ENCODE data around the gene ATP8A2. TPM values are rescaled to one million over a fixed set of nuclear protein-coding genes. Genes with fewer than 3 reads are reported as not detected.

ATP8A2 gene
- total RNA-seq, 4 donors from 2014 or later = not detected

- ATAC-seq = no peak
These were observed 382.2 kb downstream of the ATP8A2 start for GRCh38 chr13:25753976-25754375.

GRCh38 chr13:25756251-25756650, 384.5 kb downstream of the ATP8A2 start:
- in situ Hi-C loops (cut with MboI; ENCODE audit: low sequenced_read_pairs in 4 of 4) = no loop called here
- TF ChIP-seq POLR2A (IDR thresholded peaks at IDR 0.05) (no peak), CTCF (IDR thresholded peaks at IDR 0.05 in 4 of 5, conservative IDR thresholded peaks at IDR 0.05 in 1 of 5) (no peak)
- no peak for ATAC-seq

More at GRCh38 chr13:25753976-25754375, 382.2 kb downstream of the ATP8A2 start:
- Histone ChIP-seq H3K4me3 (no peak overlapping the region), H3K27ac (no peak overlapping the region), H3K36me3 (no peaks in the 10 kb centered on the region), H3K9me3 (no peaks in the 10 kb centered on the region), H3K27me3 (no peaks in the 10 kb centered on the region), H3K4me1 (no peaks in the 10 kb centered on the region)
- intact Hi-C loops (cut with DNase I; ENCODE audit: low total_unique reads) = no loop called here
- DNase-seq = no peak
- TF ChIP-seq CTCF (IDR thresholded peaks at IDR 0.05 in 4 of 5, conservative IDR thresholded peaks at IDR 0.05 in 1 of 5) (no peak), POLR2A (IDR thresholded peaks at IDR 0.05) (no peak)
- in situ Hi-C loops (cut with MboI; ENCODE audit: low sequenced_read_pairs in 4 of 4) = no loop called here

GRCh38 chr13:25756912-25757311, 385.1 kb downstream of the ATP8A2 start:
- intact Hi-C loops (cut with DNase I; ENCODE audit: low total_unique reads) (no loop called here), in situ Hi-C loops (cut with MboI; ENCODE audit: low sequenced_read_pairs in 4 of 4) (no loop called here)
- H3K27me3 ChIP-seq = no peaks in the 10 kb centered on the region

More at GRCh38 chr13:25756251-25756650, 384.5 kb downstream of the ATP8A2 start:
- intact Hi-C loops (cut with DNase I; ENCODE audit: low total_unique reads) = no loop called here
- Histone ChIP-seq H3K4me3 (no peak overlapping the region), H3K36me3 (no peaks in the 10 kb centered on the region), H3K4me1 (no peaks in the 10 kb centered on the region), H3K9me3 (no peaks in the 10 kb centered on the region), H3K27me3 (no peaks in the 10 kb centered on the region), H3K27ac (no peak overlapping the region)
- no peak for DNase-seq

GRCh38 chr13:25761041-25761440, 389.3 kb downstream of the ATP8A2 start:
- in situ Hi-C loops (cut with MboI; ENCODE audit: low sequenced_read_pairs in 4 of 4) (no loop called here), intact Hi-C loops (cut with DNase I; ENCODE audit: low total_unique reads) (no loop called here)
- TF ChIP-seq POLR2A (IDR thresholded peaks at IDR 0.05) = no peak
- TF ChIP-seq CTCF (IDR thresholded peaks at IDR 0.05 in 4 of 5, conservative IDR thresholded peaks at IDR 0.05 in 1 of 5) = no peak
- Histone ChIP-seq H3K27me3 (no peaks in the 10 kb centered on the region), H3K4me3 (no peak overlapping the region), H3K36me3 (no peaks in the 10 kb centered on the region), H3K9me3 (no peaks in the 10 kb centered on the region), H3K27ac (no peak overlapping the region), H3K4me1 (no peaks in the 10 kb centered on the region)
- DNase-seq (no peak), ATAC-seq (no peak)

More at GRCh38 chr13:25756912-25757311, 385.1 kb downstream of the ATP8A2 start:
- no peaks in the 10 kb centered on the region for H3K9me3 ChIP-seq
- no peak overlapping the region for H3K4me3 ChIP-seq
- no peak for TF ChIP-seq CTCF (IDR thresholded peaks at IDR 0.05 in 4 of 5, conservative IDR thresholded peaks at IDR 0.05 in 1 of 5)
- TF ChIP-seq POLR2A (IDR thresholded peaks at IDR 0.05) = no peak
- H3K4me1 ChIP-seq = no peaks in the 10 kb centered on the region
- H3K36me3 ChIP-seq = no peaks in the 10 kb centered on the region
- DNase-seq (no peak), ATAC-seq (no peak)
- no peak overlapping the region for H3K27ac ChIP-seq

- ATAC-seq = no peak
- intact Hi-C loops (cut with DNase I; ENCODE audit: low total_unique reads) = no loop called here
- Histone ChIP-seq H3K4me1 (no peaks in the 10 kb centered on the region), H3K27ac (no peak overlapping the region), H3K36me3 (no peaks in the 10 kb centered on the region), H3K9me3 (no peaks in the 10 kb centered on the region), H3K4me3 (no peak overlapping the region), H3K27me3 (no peaks in the 10 kb centered on the region)
- in situ Hi-C loops (cut with MboI; ENCODE audit: low sequenced_read_pairs in 4 of 4) = no loop called here
- TF ChIP-seq CTCF (IDR thresholded peaks at IDR 0.05 in 4 of 5, conservative IDR thresholded peaks at IDR 0.05 in 1 of 5) (no peak), POLR2A (IDR thresholded peaks at IDR 0.05) (no peak)
- DNase-seq = no peak
These were observed 390.5 kb downstream of the ATP8A2 start for GRCh38 chr13:25762281-25762680.
